H9 (cell line): Measurements from ENCODE around the gene BBX. TPM values are rescaled to one million over a fixed set of nuclear protein-coding genes. Genes with fewer than 3 reads are reported as not detected.

Source experiments
- DNase-seq: peaks from one replicate; pipeline ENCODE4 v3.0.0-alpha.2; 2017
- H2AFZ ChIP-seq: one replicate; pipeline ENCODE4 v1.6.1; 2013; ENCODE audit warnings: mild to moderate bottlenecking, low read length, control low read depth, moderate library complexity
- H2AK5ac ChIP-seq: 2 replicates; pipeline ENCODE4 v1.6.1; 2013; ENCODE audit warnings: low read length, control low read depth, mixed read lengths; ENCODE audit not compliant: insufficient read length
- H2BK120ac ChIP-seq: one replicate; pipeline ENCODE4 v1.6.1; 2013; ENCODE audit warnings: low read depth, mild to moderate bottlenecking, low read length, control low read depth, inconsistent platforms; ENCODE audit not compliant: poor library complexity, severe bottlenecking
- H2BK12ac ChIP-seq: 2 replicates; pipeline ENCODE4 v1.6.1; 2013; ENCODE audit warnings: low read length, control low read depth, mixed read lengths, low read depth; ENCODE audit not compliant: insufficient read length
- H2BK15ac ChIP-seq: 2 replicates; pipeline ENCODE4 v1.6.1; 2013; ENCODE audit warnings: low read depth, low read length, control low read depth
- H2BK20ac ChIP-seq: one replicate; pipeline ENCODE4 v1.6.1; 2013; ENCODE audit warnings: low read depth, mild to moderate bottlenecking, low read length, control low read depth, inconsistent platforms; ENCODE audit not compliant: poor library complexity, severe bottlenecking
- H2BK5ac ChIP-seq: 2 replicates; pipeline ENCODE4 v1.6.1; 2013; ENCODE audit warnings: low read length, control low read depth, mixed read lengths; ENCODE audit not compliant: insufficient read length
- H3K14ac ChIP-seq: 2 replicates; pipeline ENCODE4 v1.6.1; 2013; ENCODE audit warnings: low read length, control low read depth; ENCODE audit not compliant: insufficient read depth
- H3K18ac ChIP-seq: 2 replicates; pipeline ENCODE4 v1.6.1; 2013; ENCODE audit warnings: low read depth, mild to moderate bottlenecking, mixed read lengths, low read length, control low read depth; ENCODE audit not compliant: insufficient read length
- H3K23ac ChIP-seq: 2 replicates; pipeline ENCODE4 v1.6.1; 2013; ENCODE audit warnings: low read length, control low read depth, mixed read lengths, low read depth; ENCODE audit not compliant: insufficient read length
- H3K23me2 ChIP-seq: 2 replicates; pipeline ENCODE4 v1.6.1; 2013; ENCODE audit warnings: low read depth, mild to moderate bottlenecking, mixed read lengths, low read length, control low read depth; ENCODE audit not compliant: insufficient read length, poor library complexity, severe bottlenecking
- H3K27ac ChIP-seq: 2 replicates; pipeline ENCODE4 v1.5.1; 2013; ENCODE audit warnings: low read length, control low read depth, mixed read lengths, low read depth; ENCODE audit not compliant: insufficient read length
- H3K27me3 ChIP-seq: 2 replicates; pipeline ENCODE4 v1.6.1; 2013; ENCODE audit warnings: low read length, control low read depth, inconsistent platforms; ENCODE audit not compliant: insufficient read depth
- H3K4ac ChIP-seq: 2 replicates; pipeline ENCODE4 v1.6.1; 2013; ENCODE audit warnings: low read depth, mild to moderate bottlenecking, control low read depth, inconsistent platforms, low read length, moderate library complexity
- H3K4me1 ChIP-seq: 2 replicates; pipeline ENCODE4 v1.6.1; 2013; ENCODE audit warnings: low read length, control low read depth, inconsistent platforms; ENCODE audit not compliant: insufficient read depth
- H3K4me2 ChIP-seq: 2 replicates; pipeline ENCODE4 v1.6.1; 2013; ENCODE audit warnings: low read length, control low read depth, mixed read lengths; ENCODE audit not compliant: insufficient read length, insufficient read depth
- H3K56ac ChIP-seq: 2 replicates; pipeline ENCODE4 v1.6.1; 2013; ENCODE audit warnings: low read depth, mild to moderate bottlenecking, mixed read lengths, low read length, control low read depth; ENCODE audit not compliant: insufficient read length
- H3K79me1 ChIP-seq: 2 replicates; pipeline ENCODE4 v1.6.1; 2013; ENCODE audit warnings: low read depth, mild to moderate bottlenecking, moderate library complexity, low read length, control low read depth, inconsistent platforms; ENCODE audit not compliant: insufficient read depth, poor library complexity, severe bottlenecking
- H3K79me2 ChIP-seq: 2 replicates; pipeline ENCODE4 v1.6.1; 2013; ENCODE audit warnings: low read length, control low read depth, inconsistent platforms; ENCODE audit not compliant: insufficient read depth
- H3K9ac ChIP-seq: 2 replicates; pipeline ENCODE4 v1.6.1; 2013; ENCODE audit warnings: low read length, control low read depth, mixed read lengths; ENCODE audit not compliant: insufficient read length; ENCODE audit errors: extremely low read depth
- H3K9me3 ChIP-seq: one replicate; pipeline ENCODE4 v1.6.1; 2013; ENCODE audit warnings: low read depth, low read length, inconsistent platforms; ENCODE audit not compliant: control insufficient read depth
- H3T11ph ChIP-seq: one replicate; pipeline ENCODE4 v1.6.1; 2013; ENCODE audit warnings: mild to moderate bottlenecking, low read length, control low read depth, inconsistent platforms
- H4K20me1 ChIP-seq: one replicate; pipeline ENCODE4 v1.6.1; 2013; ENCODE audit not compliant: control insufficient read depth, insufficient read length, insufficient read depth
- H4K5ac ChIP-seq: 2 replicates; pipeline ENCODE4 v1.6.1; 2013; ENCODE audit warnings: low read depth, mild to moderate bottlenecking, mixed read lengths, low read length, control low read depth; ENCODE audit not compliant: insufficient read length
- H4K8ac ChIP-seq: replicated peaks from 2 replicates; pipeline ENCODE4 v1.6.1; 2013; ENCODE audit warnings: low read length, control low read depth, mixed read lengths, low read depth; ENCODE audit not compliant: insufficient read length
- H4K91ac ChIP-seq: 2 replicates; pipeline ENCODE4 v1.6.1; 2013; ENCODE audit warnings: low read depth, mild to moderate bottlenecking, moderate library complexity, mixed read lengths, low read length, control low read depth; ENCODE audit not compliant: insufficient read length
- H3K27ac Mint-ChIP-seq, 3 experiments: 2 replicates in 2 of 3; 3 replicates in 1 of 3; pipeline ENCODE4 v1.8.0; 2020 to 2021; ENCODE audit warnings: mixed read lengths in 3 of 3, mild to moderate bottlenecking in 1 of 3, moderate library complexity in 1 of 3
- H3K27me3 Mint-ChIP-seq: 2 replicates; pipeline ENCODE4 v1.8.0; 2021; ENCODE audit warnings: low read depth, mild to moderate bottlenecking, moderate library complexity, mixed read lengths
- H3K36me3 Mint-ChIP-seq, 3 experiments: 2 replicates in 2 of 3; 3 replicates in 1 of 3; pipeline ENCODE4 v1.8.0; 2020 to 2021; ENCODE audit warnings: low read depth in 3 of 3, mixed read lengths in 3 of 3; ENCODE audit not compliant: insufficient read depth in 1 of 3
- H3K4me1 Mint-ChIP-seq, 2 experiments: 2 replicates each; pipeline ENCODE4 v1.8.0; 2020; ENCODE audit warnings: mixed read lengths in 2 of 2
- H3K4me3 Mint-ChIP-seq, 2 experiments: 2 replicates in 1 of 2; 3 replicates in 1 of 2; pipeline ENCODE4 v1.8.0; 2020 to 2021; ENCODE audit warnings: mild to moderate bottlenecking in 2 of 2, mixed read lengths in 2 of 2, moderate library complexity in 1 of 2
- H3K9me3 Mint-ChIP-seq, 2 experiments: 2 replicates in 1 of 2; 3 replicates in 1 of 2; pipeline ENCODE4 v1.8.0; 2020; ENCODE audit warnings: mild to moderate bottlenecking in 2 of 2, mixed read lengths in 2 of 2, moderate library complexity in 1 of 2
- WGBS: extraction: QIAGEN DNeasy Blood & Tissue Kit; methylation state at CpG from one replicate; pipeline ENCODE4 v1.1.7; 2013; ENCODE audit warnings: missing lambda C conversion rate, low lambda C conversion rate, mixed read lengths; ENCODE audit not compliant: insufficient read length; ENCODE audit errors: extremely low coverage; 5-methylcytosine and 5-hydroxymethylcytosine counted together
- total RNA-seq: library from RNA; stranded (reverse); gene quantifications from 2 replicates; pipeline ENCODE4 v1.2.1, GENCODE V29; 2021
- TF ChIP-seq, protein P1 (sequence below): fragments of 200-600 bp; sonication (generic); conservative IDR thresholded peaks from 3 replicates; pipeline ENCODE4 v1.8.0; 2021; ENCODE audit warnings: antibody characterized with exemption, mild to moderate bottlenecking

The BBX gene
- total RNA-seq, 1 experiment from 2014 or later, result 34.8 TPM

- Histone ChIP-seq H3K27me3 (no peaks in the 10 kb centered on the region), H3K9ac (no peak overlapping the region), H2BK15ac (no peak overlapping the region), H3K4me1 (peaks cover 4% of the 10 kb centered on the region; the same call in 1 of the 2 replicates), H2BK20ac (no peak overlapping the region), H3K4ac (no peak overlapping the region), H3K27ac (no peak overlapping the region), H2AK5ac (no peak overlapping the region), H4K5ac (no peak overlapping the region), H3K23me2 (no peaks in the 10 kb centered on the region), H3T11ph (no peak overlapping the region), H3K4me2 (no peak overlapping the region), H2BK120ac (no peak overlapping the region), H2AFZ (no peak overlapping the region), H3K23ac (no peak overlapping the region), H4K20me1 (no peaks in the 10 kb centered on the region), H3K18ac (no peak overlapping the region), H3K56ac (no peak overlapping the region), H3K79me1 (no peaks in the 10 kb centered on the region), H2BK12ac (no peak overlapping the region), H4K8ac (no peak overlapping the region), H3K9me3 (no peaks in the 10 kb centered on the region), H2BK5ac (peak overlapping the region; percentile 8), H3K14ac (no peak overlapping the region), H3K79me2 (no peaks in the 10 kb centered on the region), H4K91ac (no peak overlapping the region)
- Mint-ChIP-seq H3K36me3 (peaks cover 1 to 8% (median 2%) of the 10 kb centered on the region in 3 experiments; a peak in 3 of 7 replicates), H3K9me3 (no peaks in the 10 kb centered on the region), H3K4me3 (no peak overlapping the region), H3K27ac (no peak overlapping the region), H3K27me3 (no peaks in the 10 kb centered on the region), H3K4me1 (peaks cover 19 to 32% of the 10 kb centered on the region in 2 experiments)
- TF ChIP-seq, protein P1, sequence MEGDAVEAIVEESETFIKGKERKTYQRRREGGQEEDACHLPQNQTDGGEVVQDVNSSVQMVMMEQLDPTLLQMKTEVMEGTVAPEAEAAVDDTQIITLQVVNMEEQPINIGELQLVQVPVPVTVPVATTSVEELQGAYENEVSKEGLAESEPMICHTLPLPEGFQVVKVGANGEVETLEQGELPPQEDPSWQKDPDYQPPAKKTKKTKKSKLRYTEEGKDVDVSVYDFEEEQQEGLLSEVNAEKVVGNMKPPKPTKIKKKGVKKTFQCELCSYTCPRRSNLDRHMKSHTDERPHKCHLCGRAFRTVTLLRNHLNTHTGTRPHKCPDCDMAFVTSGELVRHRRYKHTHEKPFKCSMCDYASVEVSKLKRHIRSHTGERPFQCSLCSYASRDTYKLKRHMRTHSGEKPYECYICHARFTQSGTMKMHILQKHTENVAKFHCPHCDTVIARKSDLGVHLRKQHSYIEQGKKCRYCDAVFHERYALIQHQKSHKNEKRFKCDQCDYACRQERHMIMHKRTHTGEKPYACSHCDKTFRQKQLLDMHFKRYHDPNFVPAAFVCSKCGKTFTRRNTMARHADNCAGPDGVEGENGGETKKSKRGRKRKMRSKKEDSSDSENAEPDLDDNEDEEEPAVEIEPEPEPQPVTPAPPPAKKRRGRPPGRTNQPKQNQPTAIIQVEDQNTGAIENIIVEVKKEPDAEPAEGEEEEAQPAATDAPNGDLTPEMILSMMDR, result no peak
- WGBS, result no CpG with 5 or more reads among the region's 4 CpGs
- DNase-seq, result no peak
Measured at GRCh38 chr3:107683447-107683846, 160.7 kb downstream of the BBX start.
